Measurements from ENCODE around the gene FANCI.
A peak's percentile ranks its signal among the peaks of the same experiment; 100 is the strongest.

DNA sequence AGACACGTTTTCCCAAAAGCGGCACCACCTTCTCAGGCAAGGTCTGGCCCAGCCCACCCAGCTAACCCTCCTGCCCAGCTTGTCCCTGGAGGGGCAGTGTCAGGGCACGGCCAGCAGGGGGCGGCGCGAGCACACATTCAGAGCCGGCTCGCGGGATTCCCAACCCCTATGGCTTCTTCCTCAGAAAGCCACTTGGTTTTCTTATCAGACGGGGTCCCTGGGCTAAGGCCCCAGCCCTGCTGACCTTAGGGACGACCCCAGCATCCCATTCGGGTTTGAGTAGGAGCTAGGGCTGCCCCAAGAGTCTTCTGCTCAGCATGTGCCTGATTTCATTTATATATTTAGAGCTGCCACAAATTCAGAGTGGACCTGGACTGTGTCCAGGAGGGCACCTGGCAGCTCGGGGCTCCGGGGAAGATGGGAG is 36.9 kb upstream of the FANCI start:
- no peak for TF ChIP-seq EZH2phosphoT487 (IDR thresholded peaks at IDR 0.05; ENCODE audit: low read length)
- TF ChIP-seq, protein P1, sequence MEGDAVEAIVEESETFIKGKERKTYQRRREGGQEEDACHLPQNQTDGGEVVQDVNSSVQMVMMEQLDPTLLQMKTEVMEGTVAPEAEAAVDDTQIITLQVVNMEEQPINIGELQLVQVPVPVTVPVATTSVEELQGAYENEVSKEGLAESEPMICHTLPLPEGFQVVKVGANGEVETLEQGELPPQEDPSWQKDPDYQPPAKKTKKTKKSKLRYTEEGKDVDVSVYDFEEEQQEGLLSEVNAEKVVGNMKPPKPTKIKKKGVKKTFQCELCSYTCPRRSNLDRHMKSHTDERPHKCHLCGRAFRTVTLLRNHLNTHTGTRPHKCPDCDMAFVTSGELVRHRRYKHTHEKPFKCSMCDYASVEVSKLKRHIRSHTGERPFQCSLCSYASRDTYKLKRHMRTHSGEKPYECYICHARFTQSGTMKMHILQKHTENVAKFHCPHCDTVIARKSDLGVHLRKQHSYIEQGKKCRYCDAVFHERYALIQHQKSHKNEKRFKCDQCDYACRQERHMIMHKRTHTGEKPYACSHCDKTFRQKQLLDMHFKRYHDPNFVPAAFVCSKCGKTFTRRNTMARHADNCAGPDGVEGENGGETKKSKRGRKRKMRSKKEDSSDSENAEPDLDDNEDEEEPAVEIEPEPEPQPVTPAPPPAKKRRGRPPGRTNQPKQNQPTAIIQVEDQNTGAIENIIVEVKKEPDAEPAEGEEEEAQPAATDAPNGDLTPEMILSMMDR (IDR thresholded peaks at IDR 0.05; ENCODE audit: low read length): peak; percentile 98
